Body of pancreas (tissue), 4 donors: ENCODE results near the gene HOXA13.

Source experiments
- POLR2A ChIP-seq, 3 donors: fragments of 450-650 bp; IDR thresholded peaks; one replicate each; pipeline ENCODE4 v1.6.1; 2016; ENCODE audit warnings: antibody characterized with exemption in 3 of 3, mild to moderate bottlenecking in 2 of 3
- TF ChIP-seq, protein P1 (sequence below), 7 experiments: fragments of 450-650 bp in 4 of 7; fragments of 200-600 bp in 3 of 7; sonication (generic) in 3 of 7; IDR thresholded peaks; one replicate each; pipeline ENCODE4 v1.5.1; 2016 to 2019; ENCODE audit warnings: antibody characterized with exemption in 7 of 7

DNA sequence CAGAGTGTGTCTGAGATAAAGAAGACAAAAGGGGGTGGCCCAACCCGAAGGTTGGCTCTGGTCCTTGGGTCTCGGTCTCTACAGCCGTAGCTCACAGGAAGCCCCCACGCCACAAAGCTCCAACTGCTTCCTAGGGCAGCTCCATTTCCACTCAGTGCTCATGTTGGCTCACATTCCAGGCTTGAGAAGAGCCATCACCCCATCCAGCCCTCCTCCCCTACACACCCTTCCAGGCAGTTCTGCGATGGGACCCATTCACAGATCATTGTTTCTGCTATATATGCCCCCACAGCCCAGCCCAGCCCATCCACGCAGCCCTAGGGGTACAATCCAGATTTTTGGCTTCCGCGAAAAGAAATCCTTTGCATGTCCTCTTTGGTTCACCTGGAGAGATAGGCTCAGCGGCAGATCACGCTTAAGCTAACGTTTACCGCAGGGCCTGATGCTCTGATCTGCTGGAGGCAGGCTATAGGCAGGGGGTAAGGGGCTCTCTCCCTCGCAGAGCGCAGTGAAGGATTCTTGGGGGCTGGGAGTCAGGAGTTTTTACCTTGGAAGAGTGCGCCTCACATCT lies 8.6 kb downstream of the HOXA13 start:
- no peak for TF ChIP-seq POLR2A (IDR thresholded peaks at IDR 0.05)
- TF ChIP-seq, protein P1, sequence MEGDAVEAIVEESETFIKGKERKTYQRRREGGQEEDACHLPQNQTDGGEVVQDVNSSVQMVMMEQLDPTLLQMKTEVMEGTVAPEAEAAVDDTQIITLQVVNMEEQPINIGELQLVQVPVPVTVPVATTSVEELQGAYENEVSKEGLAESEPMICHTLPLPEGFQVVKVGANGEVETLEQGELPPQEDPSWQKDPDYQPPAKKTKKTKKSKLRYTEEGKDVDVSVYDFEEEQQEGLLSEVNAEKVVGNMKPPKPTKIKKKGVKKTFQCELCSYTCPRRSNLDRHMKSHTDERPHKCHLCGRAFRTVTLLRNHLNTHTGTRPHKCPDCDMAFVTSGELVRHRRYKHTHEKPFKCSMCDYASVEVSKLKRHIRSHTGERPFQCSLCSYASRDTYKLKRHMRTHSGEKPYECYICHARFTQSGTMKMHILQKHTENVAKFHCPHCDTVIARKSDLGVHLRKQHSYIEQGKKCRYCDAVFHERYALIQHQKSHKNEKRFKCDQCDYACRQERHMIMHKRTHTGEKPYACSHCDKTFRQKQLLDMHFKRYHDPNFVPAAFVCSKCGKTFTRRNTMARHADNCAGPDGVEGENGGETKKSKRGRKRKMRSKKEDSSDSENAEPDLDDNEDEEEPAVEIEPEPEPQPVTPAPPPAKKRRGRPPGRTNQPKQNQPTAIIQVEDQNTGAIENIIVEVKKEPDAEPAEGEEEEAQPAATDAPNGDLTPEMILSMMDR (IDR thresholded peaks at IDR 0.05) = no peak
